ENCODE measurements around the gene TLX2. TPM values are rescaled to one million over a fixed set of nuclear protein-coding genes. Genes with fewer than 3 reads are reported as not detected.

TLX2 gene
- total RNA-seq, 1 donor from 2014 or later, result 0.10 TPM

- peak overlapping the region; percentile 89 for H3K27ac Mint-ChIP-seq (ENCODE audit: unreplicated experiment)
- H3K36me3 Mint-ChIP-seq (ENCODE audit: low read depth), result peaks cover 27% of the 10 kb centered on the region
- peaks cover 40% of the 10 kb centered on the region for H3K4me1 Mint-ChIP-seq (ENCODE audit: low read depth)
- H3K27me3 Mint-ChIP-seq (ENCODE audit: low read depth), result no peaks in the 10 kb centered on the region
- no peaks in the 10 kb centered on the region for H3K9me3 Mint-ChIP-seq (ENCODE audit: low read depth)
- DNase-seq (ENCODE audit: low spot score), result peak; percentile 92
- TF ChIP-seq, protein P1, sequence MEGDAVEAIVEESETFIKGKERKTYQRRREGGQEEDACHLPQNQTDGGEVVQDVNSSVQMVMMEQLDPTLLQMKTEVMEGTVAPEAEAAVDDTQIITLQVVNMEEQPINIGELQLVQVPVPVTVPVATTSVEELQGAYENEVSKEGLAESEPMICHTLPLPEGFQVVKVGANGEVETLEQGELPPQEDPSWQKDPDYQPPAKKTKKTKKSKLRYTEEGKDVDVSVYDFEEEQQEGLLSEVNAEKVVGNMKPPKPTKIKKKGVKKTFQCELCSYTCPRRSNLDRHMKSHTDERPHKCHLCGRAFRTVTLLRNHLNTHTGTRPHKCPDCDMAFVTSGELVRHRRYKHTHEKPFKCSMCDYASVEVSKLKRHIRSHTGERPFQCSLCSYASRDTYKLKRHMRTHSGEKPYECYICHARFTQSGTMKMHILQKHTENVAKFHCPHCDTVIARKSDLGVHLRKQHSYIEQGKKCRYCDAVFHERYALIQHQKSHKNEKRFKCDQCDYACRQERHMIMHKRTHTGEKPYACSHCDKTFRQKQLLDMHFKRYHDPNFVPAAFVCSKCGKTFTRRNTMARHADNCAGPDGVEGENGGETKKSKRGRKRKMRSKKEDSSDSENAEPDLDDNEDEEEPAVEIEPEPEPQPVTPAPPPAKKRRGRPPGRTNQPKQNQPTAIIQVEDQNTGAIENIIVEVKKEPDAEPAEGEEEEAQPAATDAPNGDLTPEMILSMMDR (IDR thresholded peaks at IDR 0.05), result peak; percentile 11
- H3K4me3 Mint-ChIP-seq (ENCODE audit: unreplicated experiment), result peak overlapping the region; percentile 98
These were observed 16.3 kb downstream of the TLX2 start for GRCh38 chr2:74530239-74531187.

DNA sequence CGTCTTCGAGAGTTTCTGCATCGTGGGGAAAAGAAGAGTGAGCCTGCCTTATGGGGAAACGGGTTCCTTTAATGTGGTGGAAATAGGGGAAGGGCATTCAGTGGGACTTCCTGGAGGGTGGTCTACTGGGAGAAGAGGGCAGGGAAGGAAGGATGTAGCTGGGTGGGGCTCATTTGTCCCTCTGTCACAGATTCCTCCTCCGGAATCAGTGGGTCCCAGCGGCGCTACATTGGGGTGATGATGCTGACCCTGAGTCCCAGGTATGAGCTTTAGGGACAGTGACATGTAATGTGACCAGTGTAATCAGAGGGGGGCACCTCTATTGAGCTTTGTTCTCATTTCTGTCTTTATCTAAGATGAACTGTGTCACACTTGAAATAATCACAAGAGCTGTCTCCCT is 17.4 kb downstream of the TLX2 start:
- DNase-seq (ENCODE audit: low spot score), result no peak
- no peaks in the 10 kb centered on the region for H3K27me3 Mint-ChIP-seq (ENCODE audit: low read depth)
- H3K4me3 Mint-ChIP-seq (ENCODE audit: unreplicated experiment), result no peak overlapping the region
- H3K36me3 Mint-ChIP-seq (ENCODE audit: low read depth), result peaks cover 20% of the 10 kb centered on the region
- peak overlapping the region; percentile 76 for H3K27ac Mint-ChIP-seq (ENCODE audit: unreplicated experiment)
- peaks cover 40% of the 10 kb centered on the region for H3K4me1 Mint-ChIP-seq (ENCODE audit: low read depth)
- H3K9me3 Mint-ChIP-seq (ENCODE audit: low read depth), result no peaks in the 10 kb centered on the region
- TF ChIP-seq, protein P1 (IDR thresholded peaks at IDR 0.05), result no peak

- DNase-seq (ENCODE audit: low spot score), result no peak
- H3K27ac Mint-ChIP-seq (ENCODE audit: unreplicated experiment), result peak overlapping the region; percentile 9
- peaks cover 40% of the 10 kb centered on the region for H3K4me1 Mint-ChIP-seq (ENCODE audit: low read depth)
- no peaks in the 10 kb centered on the region for H3K9me3 Mint-ChIP-seq (ENCODE audit: low read depth)
- H3K36me3 Mint-ChIP-seq (ENCODE audit: low read depth), result peaks cover 15% of the 10 kb centered on the region
- TF ChIP-seq, protein P1 (IDR thresholded peaks at IDR 0.05), result peak; percentile 75
- no peaks in the 10 kb centered on the region for H3K27me3 Mint-ChIP-seq (ENCODE audit: low read depth)
- H3K4me3 Mint-ChIP-seq (ENCODE audit: unreplicated experiment), result no peak overlapping the region
These were observed 18.0 kb downstream of the TLX2 start for GRCh38 chr2:74532222-74532621.

- Mint-ChIP-seq H3K36me3 (ENCODE audit: low read depth) (peaks cover 12% of the 10 kb centered on the region), H3K4me3 (ENCODE audit: unreplicated experiment) (no peak overlapping the region), H3K27me3 (ENCODE audit: low read depth) (no peaks in the 10 kb centered on the region), H3K9me3 (ENCODE audit: low read depth) (no peaks in the 10 kb centered on the region), H3K27ac (ENCODE audit: unreplicated experiment) (no peak overlapping the region), H3K4me1 (ENCODE audit: low read depth) (peaks cover 27% of the 10 kb centered on the region)
- TF ChIP-seq, protein P1 (IDR thresholded peaks at IDR 0.05), result no peak
- peak; percentile 37 for DNase-seq (ENCODE audit: low spot score)
These were observed 19.2 kb downstream of the TLX2 start for GRCh38 chr2:74533464-74533863.

DNA sequence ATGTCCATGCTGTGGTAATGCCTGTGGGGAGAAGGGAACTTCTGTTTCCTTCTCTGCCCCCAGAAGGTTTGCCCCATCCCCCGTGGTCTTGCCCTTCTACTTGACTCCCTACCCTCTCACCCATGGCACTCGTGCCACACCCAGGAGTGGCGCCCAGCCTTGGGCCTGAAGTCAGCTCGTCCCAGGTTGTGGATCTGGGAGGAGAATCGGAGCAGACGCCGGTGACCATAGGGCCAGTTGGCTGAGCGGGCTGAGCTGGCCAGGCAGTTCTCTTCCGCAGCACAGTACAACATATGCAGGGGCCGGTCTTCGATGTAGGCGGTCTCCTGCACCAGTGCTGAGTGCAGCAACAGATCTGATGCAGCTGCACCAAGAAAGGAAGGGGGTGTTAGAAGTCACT is 20.2 kb downstream of the TLX2 start:
- peak; percentile 75 for DNase-seq (ENCODE audit: low spot score)
- Mint-ChIP-seq H3K27ac (ENCODE audit: unreplicated experiment) (no peak overlapping the region), H3K9me3 (ENCODE audit: low read depth) (no peaks in the 10 kb centered on the region), H3K27me3 (ENCODE audit: low read depth) (no peaks in the 10 kb centered on the region), H3K4me3 (ENCODE audit: unreplicated experiment) (no peak overlapping the region), H3K4me1 (ENCODE audit: low read depth) (peaks cover 20% of the 10 kb centered on the region), H3K36me3 (ENCODE audit: low read depth) (peaks cover 13% of the 10 kb centered on the region)
- TF ChIP-seq, protein P1 (IDR thresholded peaks at IDR 0.05), result no peak
